Endothelial cell of umbilical vein (primary cell): ENCODE data around the gene ACBD3. TPM values are rescaled to one million over a fixed set of nuclear protein-coding genes. Genes with fewer than 3 reads are reported as not detected.

Experiments used
- BruUV-seq: library from RNA; stranded (reverse); fragments of 400-500 nt; replicated peaks from 2 replicates; lab custom pipeline; 2021; lab: Mats Ljungman, UMichigan
- CTCF ChIA-PET: fragments of 300-600, 350-600 bp; sonication (Branson Sonifier 250); formaldehyde crosslinking; loops from one replicate; lab custom pipeline; 2021; ENCODE audit warnings: antibody characterized with exemption, inconsistent platforms; lab: Charles Lee
- POLR2A ChIA-PET: fragments of 300-600, 350-600 bp; sonication (Branson Sonifier 250); formaldehyde crosslinking; loops from one replicate; lab custom pipeline; 2021; ENCODE audit warnings: antibody characterized with exemption, inconsistent platforms; lab: Charles Lee
- DNase-seq: peaks from one replicate; pipeline ENCODE4 v3.0.0-alpha.2; 2011; ENCODE audit warnings: low read depth, low spot score
- FAIRE-seq: peaks from 2 replicates; lab custom pipeline; 2011; peaks lifted over from hg19 to GRCh38; lab: Jason Lieb, UNC
- H2AFZ ChIP-seq: 2 replicates; pipeline ENCODE4 v1.6.0; 2012; ENCODE audit warnings: low read depth, low read length, control low read depth, inconsistent platforms
- H3K27ac ChIP-seq: 2 replicates; pipeline ENCODE4 v1.5.1; 2011; ENCODE audit warnings: low read depth, mild to moderate bottlenecking, control low read depth, low read length, moderate library complexity; ENCODE audit not compliant: insufficient read depth
- H3K27me3 ChIP-seq, 2 experiments: 2 replicates each; pipeline versions ENCODE4 v1.6.0 to v1.6.1; 2011; ENCODE audit warnings: low read length in 2 of 2, mixed read lengths in 1 of 2; ENCODE audit not compliant: control insufficient read depth in 2 of 2, insufficient read depth in 2 of 2
- H3K36me3 ChIP-seq, 2 experiments: 2 replicates in 1 of 2; 3 replicates in 1 of 2; pipeline ENCODE4 v1.5.1; 2011; ENCODE audit warnings: low read length in 2 of 2, mild to moderate bottlenecking in 1 of 2, moderate library complexity in 1 of 2; ENCODE audit not compliant: control insufficient read depth in 2 of 2, insufficient read depth in 2 of 2; ENCODE audit errors: extremely low read depth in 1 of 2
- H3K4me1 ChIP-seq: 3 replicates; pipeline ENCODE4 v1.5.1; 2011; ENCODE audit warnings: mild to moderate bottlenecking, low read length; ENCODE audit not compliant: control insufficient read depth, insufficient read depth; ENCODE audit errors: extremely low read depth
- H3K4me2 ChIP-seq: 2 replicates; pipeline ENCODE4 v1.6.1; 2011; ENCODE audit warnings: low read length, control low read depth, mixed read lengths; ENCODE audit not compliant: insufficient read depth
- H3K4me3 ChIP-seq, 3 experiments: fragments of 200-600 bp in 1 of 3; sonication (generic), shearing (Covaris generic) in 1 of 3; replicated peaks in 1 of 3; 2 replicates each; pipeline ENCODE4 v1.5.1; 2011 to 2016; ENCODE audit warnings: control low read depth in 3 of 3, low read length in 3 of 3, mild to moderate bottlenecking in 2 of 3, inconsistent platforms in 1 of 3, low read depth in 1 of 3, moderate library complexity in 1 of 3; ENCODE audit not compliant: insufficient read depth in 1 of 3
- H3K79me2 ChIP-seq: 2 replicates; pipeline ENCODE4 v1.6.0; 2012; ENCODE audit warnings: low read length, inconsistent platforms; ENCODE audit not compliant: control insufficient read depth, insufficient read depth
- H3K9ac ChIP-seq: replicated peaks from 2 replicates; pipeline ENCODE3; 2011; ENCODE audit warnings: low read length, control low read depth; ENCODE audit not compliant: insufficient read depth; ENCODE audit errors: extremely low read depth
- H3K9me1 ChIP-seq: replicated peaks from 3 replicates; pipeline ENCODE4 v1.6.0; 2011; ENCODE audit warnings: mild to moderate bottlenecking, low read length; ENCODE audit not compliant: control insufficient read depth, insufficient read depth; ENCODE audit errors: extremely low read depth
- H3K9me3 ChIP-seq: replicated peaks from 2 replicates; pipeline ENCODE4 v1.5.1; 2012; ENCODE audit warnings: low read length, inconsistent platforms; ENCODE audit not compliant: control insufficient read depth, insufficient read depth
- H4K20me1 ChIP-seq: replicated peaks from 2 replicates; pipeline ENCODE3; 2011; ENCODE audit warnings: mild to moderate bottlenecking, low read length; ENCODE audit not compliant: control insufficient read depth, insufficient read depth; ENCODE audit errors: extremely low read depth
- CTCF ChIP-seq, 2 donors: IDR thresholded peaks; 1 replicate in 1 of 2; 2 replicates in 1 of 2; pipeline ENCODE4 v1.5.1; 2011; ENCODE audit warnings: low read length in 2 of 2, mild to moderate bottlenecking in 2 of 2, moderate library complexity in 2 of 2, control low read depth in 1 of 2, inconsistent platforms in 1 of 2, low read depth in 1 of 2; ENCODE audit not compliant: insufficient read depth in 1 of 2; ENCODE audit errors: extremely low read depth in 1 of 2
- dilution Hi-C: fragments of 300-500 bp; cut with MboI; formaldehyde crosslinking; loops from one replicate; pipeline ENCODE4 v1.15.0; 2019; ENCODE audit warnings: low sequenced_read_pairs; ENCODE audit not compliant: extremely low pct_ligation_motif_present
- intact Hi-C: fragments of 100-400 bp; cut with micrococcal nuclease; formaldehyde crosslinking; loops from one replicate; pipeline ENCODE4 v1.10.0; 2022
- polyA plus RNA-seq, 4 experiments: library from polyadenylated mRNA; depleted of rRNA in 3 of 4; stranded (reverse) in 3 of 4; unstranded in 1 of 4; fragments of >200 nt; gene quantifications; 2 replicates each; pipeline versions ENCODE4 v1.2.1 to v1.2.3, GENCODE V29; 2011 to 2012; ENCODE audit warnings: missing spikeins in 1 of 4
- total RNA-seq: library from RNA; stranded (reverse); gene quantifications from 2 replicates; pipeline ENCODE4 v1.2.3, GENCODE V29; 2021

ACBD3 gene
- total and polyA plus RNA-seq, 2 donors (not counting 3 experiments of a cell fraction or from before 2014, with no cell fraction given), result 12.3 to 36.4 TPM

- FAIRE-seq, result no peak
Observed at GRCh38 chr1:226132728-226133503, 53.6 kb downstream of the ACBD3 start.

More at GRCh38 chr1:226132728-226133503, 53.6 kb downstream of the ACBD3 start:
- no peak overlapping the region for H3K27ac ChIP-seq
- no peak overlapping the region for H3K9ac ChIP-seq
- no peak for TF ChIP-seq CTCF (IDR thresholded peaks at IDR 0.05; ENCODE audit: extremely low read depth in 1 of 2, insufficient read depth in 1 of 2, low read depth in 1 of 2, low read length in 2 of 2)
- H3K36me3 ChIP-seq, result no peaks in the 10 kb centered on the region
- dilution Hi-C loops, result no loop called here
- peaks cover 0 to 5% of the 10 kb centered on the region in 2 experiments for H3K27me3 ChIP-seq
- H3K4me3 ChIP-seq, result no peak overlapping the region
- intact Hi-C loops, result no loop called here
- no peaks in the 10 kb centered on the region for H3K79me2 ChIP-seq
- no peak for DNase-seq
- CTCF ChIA-PET, result interaction anchor here (0.8 to 2.1 kb wide), 4 partner anchors 8 to 64 kb away, joined by 3 to 18 read pairs (median 4); no protein-coding TSS in a partner anchor
- no peaks in the 10 kb centered on the region for H3K9me1 ChIP-seq
- no peak overlapping the region for H3K4me2 ChIP-seq
- POLR2A ChIA-PET, result no interaction called here
- BruUV-seq, result no TSS peak
- no peak overlapping the region for H2AFZ ChIP-seq
- no peaks in the 10 kb centered on the region for H3K9me3 ChIP-seq
- H3K4me1 ChIP-seq, result peaks cover under 1% of the 10 kb centered on the region
- no peaks in the 10 kb centered on the region for H4K20me1 ChIP-seq
